NCI-H2196 (cell line): ENCODE results near the gene GORASP2.
"Not testable (repeated sequence)": the region's sequence is repeated elsewhere in the genome, so short reads cannot be mapped to it uniquely, and the experiment has no call there.

ENCODE experiments used
- DNase-seq: peaks from one replicate; lab custom pipeline; 2025; ENCODE audit not compliant: unreplicated experiment; lab: John Stamatoyannopoulos, UW

The GORASP2 gene

DNA sequence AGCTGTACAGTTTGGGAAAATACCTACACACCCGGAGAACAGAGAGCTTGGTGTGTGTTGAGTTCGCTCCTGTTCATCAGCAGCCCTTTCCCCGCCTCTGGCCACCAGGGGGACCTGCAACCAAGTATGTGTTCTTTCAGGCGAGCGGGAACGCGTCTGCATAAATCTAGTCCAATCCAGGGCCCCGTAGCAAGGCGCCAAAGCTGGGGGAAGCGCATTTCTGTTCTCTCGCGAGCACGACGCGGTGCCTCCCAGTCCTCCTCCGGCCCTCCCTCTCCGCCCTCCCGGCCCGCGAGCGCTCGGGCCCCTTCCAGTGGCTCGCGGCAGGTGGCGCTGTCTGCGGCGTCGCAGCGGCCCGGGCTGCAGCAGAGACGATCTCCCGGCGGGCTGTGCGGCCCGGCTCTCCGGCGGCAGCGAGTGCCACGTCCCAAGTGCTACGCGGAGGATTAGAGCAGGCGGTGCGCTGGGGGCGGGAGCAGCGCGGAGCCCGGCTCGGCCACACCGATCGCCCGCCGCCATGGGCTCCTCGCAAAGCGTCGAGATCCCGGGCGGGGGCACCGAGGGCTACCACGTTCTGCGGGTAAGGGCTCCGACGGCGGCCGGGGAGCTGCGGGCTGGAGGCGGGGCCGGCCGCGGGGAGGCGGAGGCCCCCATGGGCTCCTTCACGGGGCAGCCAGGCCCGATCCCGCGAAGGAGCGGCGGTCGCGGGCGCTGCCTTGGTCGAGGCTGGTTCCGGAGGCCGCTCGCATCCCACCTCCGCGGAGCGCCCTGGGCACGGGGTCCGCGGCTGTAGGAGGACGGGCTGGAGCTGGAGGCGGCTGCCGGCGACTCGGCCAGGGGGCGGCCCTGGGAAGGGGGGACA lies at the start of gene GORASP2:
TSS of gene GORASP2 (plus strand) at position 430 of the 862 bp plus-strand sequence. CDS start at position 518, 88 bp downstream.
- peak; percentile 97 for DNase-seq

DNA sequence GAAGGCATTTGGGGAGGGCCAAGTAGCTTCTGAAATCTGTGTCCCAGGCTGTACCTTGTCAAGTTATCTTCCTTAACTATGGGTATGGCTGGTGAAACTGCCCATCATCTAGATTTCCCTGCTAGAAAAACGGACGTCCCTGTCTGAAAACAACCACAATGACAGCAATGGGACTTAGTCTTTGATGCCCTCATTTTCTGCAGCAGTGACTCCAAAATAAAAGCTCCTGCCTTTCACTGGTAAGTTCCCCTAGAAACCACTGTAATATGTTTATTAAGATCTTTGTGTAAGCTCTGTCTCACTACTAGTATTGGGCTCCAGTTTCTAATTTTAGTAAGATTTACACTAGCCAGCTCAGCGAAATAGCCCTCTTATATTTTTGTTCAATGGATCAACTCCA lies 47.2 kb upstream of the GORASP2 start:
- DNase-seq, result no peak

DNA sequence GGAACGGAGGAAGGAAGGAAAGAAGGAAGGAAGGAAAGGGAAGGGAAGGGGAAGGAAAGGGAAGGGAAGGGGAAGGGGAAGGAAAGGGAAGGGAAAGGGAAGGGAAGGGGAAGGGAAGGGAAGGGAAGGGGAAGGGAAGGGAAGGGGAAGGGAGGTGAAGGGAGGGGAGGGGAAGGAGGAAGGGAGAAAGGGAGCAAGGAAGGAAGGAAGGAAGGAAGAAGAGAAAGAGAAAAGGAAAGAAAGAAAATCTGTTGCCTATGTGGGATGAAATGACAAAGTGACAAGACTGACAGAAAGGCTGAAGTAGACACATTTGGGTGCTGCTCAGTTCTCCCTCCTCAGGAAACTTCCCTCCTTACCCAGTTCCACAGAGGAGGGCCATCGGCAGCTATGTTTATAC lies 46.3 kb upstream of the GORASP2 start:
- DNase-seq, result no peak

DNA sequence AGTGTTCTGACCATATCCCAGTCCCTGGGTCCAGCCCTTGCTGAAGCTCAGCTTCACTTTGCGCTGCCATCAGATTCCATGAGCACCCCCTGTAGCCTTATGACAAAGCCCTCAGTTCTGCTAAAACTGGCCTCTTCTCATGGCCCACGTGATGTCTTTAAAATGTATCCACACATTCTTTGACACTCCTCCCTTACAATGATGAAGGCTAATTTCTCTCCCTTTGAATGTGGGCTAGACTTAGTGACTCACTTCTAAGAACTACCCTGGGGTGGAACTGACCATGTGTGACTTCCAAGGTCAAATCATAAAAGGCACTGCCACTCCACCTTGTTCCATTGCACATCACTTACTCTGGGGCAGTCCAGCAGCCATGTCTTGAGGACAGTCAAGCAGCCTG lies 45.4 kb upstream of the GORASP2 start:
- no peak for DNase-seq

DNA sequence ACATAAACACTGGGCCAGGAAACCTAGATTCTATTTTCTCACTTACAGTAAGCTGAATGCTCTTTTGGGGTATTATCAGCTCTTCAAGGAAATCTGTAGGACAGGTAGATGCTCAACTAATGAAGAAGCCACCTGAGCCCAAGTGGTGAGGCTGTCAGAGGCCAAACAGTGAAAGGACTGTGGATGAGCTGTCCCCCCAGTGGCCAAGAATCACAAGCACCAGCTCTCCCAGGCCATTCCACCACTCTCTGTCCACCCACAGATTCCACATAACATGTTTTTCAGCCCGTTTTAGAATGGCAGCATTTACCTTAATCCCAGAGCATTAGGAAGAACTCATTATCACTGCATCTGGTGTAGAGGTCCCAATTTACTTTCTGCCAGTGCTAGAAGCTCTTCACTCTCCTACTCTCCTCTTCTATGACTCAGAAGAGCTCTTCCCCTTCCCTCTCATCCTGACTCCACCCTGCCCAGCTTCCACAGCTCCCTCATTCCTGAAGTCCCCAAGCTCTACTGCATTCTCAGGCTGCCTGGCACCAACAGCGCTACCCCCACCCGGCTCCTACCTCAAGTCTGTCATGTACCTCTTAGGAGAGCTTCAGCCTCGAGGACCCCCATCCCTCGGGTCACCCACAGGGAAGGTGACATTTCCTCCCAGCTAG lies 43.8 kb upstream of the GORASP2 start:
- no peak for DNase-seq

DNA sequence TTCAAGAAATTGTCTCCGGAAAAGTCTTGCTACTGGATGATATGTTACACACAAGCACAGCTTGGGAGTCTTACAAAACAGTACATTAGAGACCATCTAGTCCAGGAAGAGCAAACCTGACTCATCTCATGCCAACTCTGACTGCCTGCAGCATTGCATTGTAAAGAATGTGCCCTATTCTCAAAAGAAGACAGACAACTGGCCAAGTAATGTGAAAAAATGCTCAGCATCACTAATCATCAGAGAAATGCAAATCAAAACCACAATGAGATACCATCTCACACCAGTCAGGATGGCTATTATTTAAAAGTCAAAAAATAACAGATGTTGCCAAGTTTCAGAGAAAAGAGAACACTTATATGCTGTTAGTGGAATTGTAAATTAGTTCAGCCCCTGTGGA lies 42.7 kb upstream of the GORASP2 start:
- no peak for DNase-seq

DNA sequence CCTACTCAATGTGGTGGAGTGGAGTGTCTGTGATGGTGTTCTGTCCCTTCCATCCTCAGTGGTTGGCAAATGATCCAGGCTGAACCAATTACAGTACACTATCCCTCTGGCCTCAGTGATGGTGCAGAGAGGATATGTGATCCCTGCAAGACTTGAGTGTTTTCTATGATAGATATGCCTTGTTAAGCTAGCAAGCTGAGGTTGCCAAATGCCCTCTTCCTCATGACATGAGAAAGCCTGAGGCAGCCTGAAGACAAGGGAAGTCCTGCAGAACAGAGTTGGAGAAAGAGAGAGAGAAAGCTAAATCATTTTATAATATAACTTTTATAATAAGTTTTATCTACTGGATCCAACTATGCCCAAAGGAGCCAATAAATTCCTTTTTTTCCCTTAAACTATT lies 41.6 kb upstream of the GORASP2 start:
- DNase-seq, result no peak

DNA sequence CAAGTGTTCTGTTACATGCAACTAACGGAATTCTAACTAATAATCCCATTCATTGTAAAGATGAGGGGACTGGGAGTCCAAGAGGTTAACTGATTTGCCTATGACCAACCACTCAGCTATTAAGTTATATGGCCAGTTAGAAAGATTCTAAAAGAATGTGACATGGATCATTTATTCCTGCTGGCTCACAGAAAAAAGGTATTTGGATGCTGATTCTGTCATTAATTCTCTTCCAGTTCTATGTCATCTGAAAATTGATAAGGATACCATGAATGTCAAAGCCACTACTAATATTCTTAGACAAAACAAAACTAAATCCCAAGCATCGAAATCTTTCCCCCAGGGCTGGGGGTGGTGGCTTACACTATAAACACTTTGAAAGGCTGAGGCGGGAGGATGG lies 41.2 kb upstream of the GORASP2 start:
- DNase-seq, result no peak

DNA sequence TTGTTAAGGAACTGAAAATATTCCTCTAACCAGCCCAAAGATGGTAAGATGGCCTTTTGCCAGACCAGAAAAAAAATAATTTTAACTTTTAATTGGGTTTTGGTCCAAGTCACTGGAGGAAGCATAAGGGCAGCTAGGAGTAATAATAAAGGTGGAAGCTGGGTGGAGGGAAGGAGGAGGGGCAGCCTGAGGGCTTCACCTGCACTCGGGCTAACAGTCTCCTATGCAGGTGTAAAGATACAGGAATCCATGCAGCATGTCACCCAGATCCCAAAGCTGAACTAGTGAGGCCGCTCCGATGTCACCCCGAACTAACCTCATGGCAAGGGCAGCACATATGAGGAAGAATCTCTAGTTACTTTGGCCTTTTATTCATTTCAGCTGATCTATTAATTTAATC lies 37.2 kb upstream of the GORASP2 start:
- no peak for DNase-seq

DNA sequence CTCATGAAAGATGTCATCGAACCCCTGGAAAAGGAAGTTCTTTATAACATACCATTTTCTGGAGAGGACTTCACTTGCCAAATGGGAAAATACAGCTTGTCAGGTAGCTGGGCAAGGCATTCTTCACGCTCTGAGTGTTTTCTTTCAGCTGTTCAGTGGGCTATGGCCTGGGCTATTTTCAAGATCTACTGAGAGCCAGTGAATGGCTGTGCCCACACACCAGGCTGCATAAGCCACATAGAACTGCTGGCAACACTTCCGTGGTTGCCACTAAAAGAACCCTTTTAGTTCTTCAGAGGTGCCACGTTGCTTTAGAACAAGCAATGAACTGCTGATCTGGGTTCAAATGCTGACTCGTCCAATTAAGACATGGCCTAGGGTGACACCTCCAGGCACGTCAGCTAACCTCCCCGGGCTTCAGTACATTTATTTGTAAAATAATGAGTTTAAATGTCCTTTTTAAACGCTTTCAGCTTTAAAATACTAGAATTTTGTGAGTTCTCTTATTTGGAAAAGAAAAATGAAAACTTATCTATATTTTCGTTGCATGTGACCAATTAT lies 36.6 kb upstream of the GORASP2 start:
- no peak for DNase-seq

DNA sequence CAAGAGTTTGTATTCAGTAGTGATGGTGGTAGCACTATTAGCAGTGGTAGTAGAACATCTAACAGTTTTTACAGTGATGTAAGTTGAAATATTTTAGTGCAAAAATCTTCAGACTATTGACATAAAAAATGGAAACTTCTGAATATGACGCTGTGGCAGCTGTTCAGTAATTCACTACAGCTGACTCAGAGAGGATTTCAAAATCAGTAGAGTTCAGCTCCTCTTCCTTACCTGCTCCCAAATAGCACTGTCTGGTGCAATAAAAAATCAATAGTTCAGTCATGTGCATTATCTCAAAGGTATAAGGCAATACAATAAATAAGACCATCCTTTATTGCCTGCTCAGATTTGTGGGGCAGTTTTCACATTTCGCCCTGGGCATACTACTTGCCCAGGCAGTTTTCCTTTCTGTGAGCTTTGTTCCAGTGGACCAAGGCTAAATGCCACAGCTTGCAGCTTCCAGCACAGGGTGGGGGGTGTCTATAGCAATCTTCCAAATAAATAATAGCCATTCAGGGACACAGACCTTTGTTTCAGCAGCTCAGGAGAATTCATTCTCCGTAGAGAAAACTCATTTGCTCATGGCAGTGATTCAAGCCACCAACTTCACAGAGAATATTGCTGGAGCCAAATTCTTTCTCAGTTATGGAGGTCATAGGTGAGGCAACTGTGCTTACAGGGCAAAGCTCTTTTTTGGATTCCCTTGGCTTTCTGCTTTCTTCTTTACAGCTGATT lies 33.9 kb upstream of the GORASP2 start:
- DNase-seq, result no peak

DNA sequence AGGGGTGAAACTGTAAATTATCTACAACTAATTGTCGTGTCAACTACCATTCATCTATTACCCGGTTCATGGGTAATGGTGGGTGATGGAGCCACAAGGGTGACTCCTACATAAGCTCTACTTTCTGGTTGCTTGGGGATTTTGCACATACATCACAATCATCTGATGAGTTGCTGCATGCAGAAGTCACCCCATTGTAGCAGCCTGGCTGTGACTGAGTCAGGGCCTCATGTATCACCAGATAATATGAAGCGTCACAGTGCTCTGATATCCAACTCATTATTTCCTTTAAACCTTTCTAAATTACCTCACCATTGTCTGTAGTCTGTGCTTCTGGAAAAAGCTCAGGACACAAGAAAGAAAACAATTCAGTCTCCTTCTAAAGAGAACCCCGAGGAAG lies 32.4 kb upstream of the GORASP2 start:
- DNase-seq, result no peak

DNA sequence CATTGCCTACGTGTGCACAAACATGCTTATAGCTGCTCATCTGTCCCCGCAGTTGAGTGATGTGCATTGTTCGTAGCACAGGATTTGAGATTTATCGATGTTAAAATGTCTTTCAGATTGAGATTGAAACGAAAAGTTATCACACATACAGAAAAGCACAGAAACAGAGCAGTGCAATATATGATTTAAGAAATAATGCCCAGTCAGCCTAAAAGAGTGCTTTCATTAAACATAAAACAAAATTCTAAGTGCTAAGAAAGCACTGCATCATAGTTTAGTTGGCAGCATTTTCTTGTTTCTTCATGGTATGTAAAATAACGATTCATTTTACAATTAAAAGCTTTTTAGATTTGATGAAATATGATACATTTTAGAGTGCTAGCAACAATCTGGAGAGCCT lies 31.9 kb upstream of the GORASP2 start:
- no peak for DNase-seq

DNA sequence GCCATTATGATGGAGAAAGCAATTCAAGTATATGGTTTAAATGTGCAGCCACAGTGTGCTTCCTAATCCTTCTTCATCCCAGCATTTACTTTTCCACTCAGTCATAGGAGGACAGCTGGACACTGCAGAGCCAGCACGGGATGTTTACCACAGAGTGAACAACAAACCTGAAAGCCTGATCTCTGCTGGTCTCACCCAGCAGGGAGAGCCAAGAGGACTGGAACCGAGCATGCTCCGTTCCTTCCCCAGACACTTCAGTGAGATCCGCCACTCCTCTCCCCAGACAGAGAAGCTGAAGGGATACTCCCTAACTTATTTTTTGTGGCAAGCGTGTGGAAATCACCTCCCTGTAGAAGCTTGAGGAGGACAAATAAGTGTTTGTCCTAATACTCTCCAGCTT lies 23.2 kb upstream of the GORASP2 start:
- no peak for DNase-seq

DNA sequence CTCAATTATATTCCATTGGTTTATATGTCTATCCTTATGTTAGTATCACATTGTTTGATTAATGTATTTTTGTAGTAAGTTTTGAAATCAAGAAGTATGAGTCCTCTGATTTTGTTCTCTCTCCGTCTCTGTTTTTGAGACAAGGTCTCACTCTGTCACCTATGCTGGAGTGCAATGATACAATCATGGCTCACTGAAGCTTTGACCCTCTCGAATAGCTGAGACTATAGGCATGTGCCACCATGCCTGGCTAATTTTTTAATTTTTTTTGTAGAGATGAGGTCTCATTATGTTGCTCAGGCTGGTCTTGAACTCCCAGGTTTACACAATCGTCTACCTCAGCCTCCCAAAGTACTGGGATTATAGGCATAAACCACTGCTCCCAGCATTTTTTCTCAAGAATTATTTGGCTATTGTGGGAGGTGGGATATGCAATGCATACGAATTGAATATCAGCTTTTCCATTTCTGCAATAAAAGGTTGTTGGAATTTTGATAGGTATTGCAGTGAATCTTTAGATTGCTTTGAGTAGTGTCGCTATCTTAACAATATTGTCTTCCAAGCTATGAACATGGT lies 17.7 kb upstream of the GORASP2 start:
- no peak for DNase-seq

DNA sequence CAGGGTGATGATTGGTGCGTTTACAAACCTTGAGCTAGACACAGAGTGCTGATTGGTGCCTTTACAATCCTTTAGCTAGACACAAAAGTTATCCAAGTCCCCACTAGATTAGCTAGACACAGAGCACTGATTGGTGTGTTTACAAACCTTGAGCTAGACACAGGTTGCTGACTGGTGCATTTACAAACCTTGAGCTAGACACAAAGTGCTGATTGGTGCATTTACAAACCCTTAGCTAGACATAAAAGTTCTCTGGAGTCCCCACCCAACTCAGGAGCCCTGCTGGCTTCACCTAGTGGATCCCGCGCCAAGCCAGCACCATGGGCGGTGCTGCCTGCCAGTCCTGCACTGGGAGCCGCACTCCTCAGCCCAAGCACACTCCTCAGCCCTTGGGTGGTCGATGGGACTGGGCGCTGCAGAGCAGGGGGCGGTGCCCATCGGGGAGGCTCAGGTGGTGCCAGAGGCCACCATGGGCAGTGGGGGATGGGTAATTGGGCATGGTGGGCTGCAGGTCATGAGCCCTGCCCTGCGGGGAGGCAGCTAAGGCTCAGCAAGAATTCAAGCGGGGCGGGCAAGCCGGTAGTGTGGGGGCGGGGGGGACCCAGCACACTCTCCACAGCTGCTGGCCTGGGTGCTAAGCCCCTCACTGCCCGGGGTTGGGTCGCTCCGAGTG lies 13.9 kb upstream of the GORASP2 start:
- DNase-seq, result not testable (repeated sequence)

DNA sequence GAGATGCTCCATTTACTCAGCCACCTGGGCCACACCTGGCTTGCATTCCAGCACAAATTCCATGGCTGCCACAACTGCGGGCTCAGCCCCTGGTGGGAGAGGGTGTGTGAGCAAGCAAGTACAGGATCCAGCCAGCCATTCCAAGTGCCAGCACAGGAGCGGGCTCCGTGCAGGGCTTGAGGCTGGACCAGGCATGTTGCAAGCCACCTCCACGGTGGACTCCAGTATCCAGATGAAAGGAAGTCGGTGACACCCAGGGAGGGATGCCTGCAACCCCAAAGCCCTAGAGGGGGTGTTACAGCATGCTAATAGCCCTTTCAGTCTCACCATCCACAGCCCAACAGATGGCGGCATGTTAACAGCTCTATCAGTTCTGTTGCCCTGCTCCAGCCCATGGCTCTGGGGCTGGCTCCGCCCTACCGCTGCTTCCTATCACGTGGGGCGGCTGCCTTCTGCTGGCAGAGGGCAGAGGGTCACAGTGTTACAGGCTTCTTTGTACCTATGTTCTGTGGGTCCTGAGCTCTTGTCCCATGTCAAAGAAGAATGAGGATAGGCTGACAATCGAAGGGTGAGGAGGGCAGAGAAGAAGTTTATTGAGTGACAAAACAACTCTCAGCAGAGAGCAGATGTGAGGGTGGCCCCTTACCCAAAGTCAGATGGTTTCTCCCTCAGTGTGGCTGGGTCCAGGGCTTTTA lies 11.7 kb upstream of the GORASP2 start:
- DNase-seq, result no peak

DNA sequence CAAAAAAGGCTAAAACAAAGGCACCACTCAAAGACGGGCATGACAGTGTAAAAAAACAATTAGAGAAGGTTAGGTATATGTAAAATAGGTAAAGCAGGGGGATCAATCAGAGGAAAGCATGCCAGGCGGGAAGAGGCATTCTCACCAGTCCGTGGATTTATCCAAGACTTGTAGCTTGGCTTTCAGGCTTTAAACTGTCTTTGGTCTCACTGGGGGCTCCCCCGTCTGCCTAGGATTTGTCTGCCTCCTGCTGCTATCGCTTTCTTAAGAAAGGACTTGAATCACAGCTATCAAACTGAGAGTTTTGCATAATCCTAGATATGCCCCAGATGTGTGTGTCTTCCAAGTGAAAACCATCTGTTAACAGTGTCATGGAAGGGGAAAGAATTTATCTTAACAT lies 11.1 kb upstream of the GORASP2 start:
- no peak for DNase-seq

DNA sequence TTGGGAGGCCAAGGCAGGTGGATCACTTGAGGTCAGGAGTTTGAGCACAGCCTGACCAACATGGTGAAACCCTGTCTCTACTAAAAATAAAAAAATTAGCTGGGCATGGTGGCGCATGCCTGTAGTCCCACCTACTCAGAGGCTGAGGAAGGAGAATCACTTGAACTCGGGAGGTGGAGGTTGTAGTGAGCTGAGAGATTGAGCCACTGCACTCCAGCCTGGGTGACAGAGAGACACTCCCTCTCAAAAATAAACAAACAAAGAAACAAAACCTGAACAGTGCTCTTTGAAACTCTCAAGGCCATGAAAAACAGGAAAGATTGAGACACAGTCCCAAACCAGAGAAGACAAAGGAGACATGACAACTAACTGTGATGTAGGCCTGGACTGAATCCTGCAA lies 7.2 kb upstream of the GORASP2 start:
- not testable (repeated sequence) for DNase-seq
